Astrocyte of the hippocampus (primary cell): ENCODE measurements around the gene POMT1.
"Not testable (repeated sequence)": the region's sequence is repeated elsewhere in the genome, so short reads cannot be mapped to it uniquely, and the experiment has no call there.

Experiments
- DNase-seq: peaks from one replicate; pipeline ENCODE4 v3.0.0; 2011; ENCODE audit warnings: low read depth, low spot score

Gene POMT1

DNA sequence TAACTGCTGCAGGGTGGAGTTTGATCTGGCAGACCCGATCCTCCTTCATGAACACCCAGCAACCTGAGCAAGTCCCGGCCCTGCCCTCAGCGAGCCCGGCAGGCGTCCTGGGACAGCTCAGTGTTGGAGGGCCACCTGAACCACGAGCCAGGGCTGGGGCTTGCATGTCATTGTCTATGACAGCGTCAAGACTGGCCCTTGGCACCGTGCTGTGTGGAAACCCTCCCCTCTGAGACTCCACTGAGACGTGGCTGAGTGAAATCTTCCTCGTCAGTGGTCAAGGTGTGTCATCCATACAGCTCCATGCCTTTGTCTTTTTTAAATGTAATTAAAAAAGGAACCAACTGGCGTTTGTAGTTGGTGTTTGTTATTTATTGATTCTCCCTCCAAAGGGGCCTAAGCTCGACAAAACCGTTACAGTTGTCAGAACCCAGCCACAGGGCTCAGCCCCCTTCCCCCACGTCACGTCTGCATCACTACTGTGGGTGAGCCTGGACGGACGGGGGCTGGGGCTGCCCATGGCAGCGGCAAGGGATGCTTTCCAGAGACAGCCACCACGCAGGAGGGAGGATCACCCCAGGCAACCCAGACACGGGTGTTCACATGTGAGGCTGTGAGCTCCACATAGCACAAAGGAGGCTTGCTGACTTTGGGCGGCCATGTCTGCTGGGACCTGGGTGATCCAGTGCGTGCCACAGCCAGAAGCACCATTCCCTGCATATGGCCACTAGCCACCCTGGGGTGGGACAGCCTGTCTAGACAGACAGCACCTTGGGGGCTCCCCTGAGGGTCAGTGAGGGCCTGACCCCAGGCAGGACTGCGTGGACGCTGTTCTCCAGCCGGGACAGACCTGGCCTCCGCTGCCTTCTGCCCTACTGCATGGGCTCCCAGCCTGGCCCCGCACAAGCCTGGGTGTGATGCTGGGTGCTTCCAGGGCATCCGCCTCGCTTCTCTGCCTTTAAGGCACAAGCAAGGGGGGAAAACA, 21.0 kb downstream of the POMT1 start:
- DNase-seq = no peak

DNA sequence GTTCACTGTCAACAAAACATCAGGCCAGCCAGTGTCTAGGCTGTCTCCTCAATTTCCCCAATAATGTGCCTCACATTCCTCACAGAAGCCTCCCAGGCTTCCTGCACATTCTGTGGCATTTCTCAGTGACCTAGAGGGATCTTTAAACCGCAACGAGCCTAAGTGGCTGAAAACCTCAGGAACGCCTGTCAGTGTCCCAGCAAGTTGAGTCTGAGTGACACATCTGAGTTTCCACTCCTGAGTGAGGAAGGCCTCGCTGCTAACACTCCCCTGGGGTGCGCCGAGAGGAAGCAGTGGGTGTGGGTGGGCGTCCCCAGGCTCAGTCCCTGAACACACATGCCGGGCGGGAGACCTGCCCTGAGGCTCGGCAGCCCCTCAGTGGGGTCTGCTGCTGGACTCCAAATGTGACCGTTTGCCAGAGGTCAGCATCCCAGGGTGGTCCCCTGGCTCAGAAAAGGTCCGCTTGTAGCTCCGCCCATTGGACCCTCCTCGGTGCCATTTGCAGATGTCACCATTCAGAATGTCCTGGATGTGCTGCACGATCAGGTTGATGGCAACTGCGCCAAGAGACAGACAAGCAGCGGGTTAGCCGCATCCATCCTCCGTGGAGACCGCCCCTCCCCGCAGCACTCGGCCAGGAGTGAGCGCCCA, 22.1 kb downstream of the POMT1 start:
- DNase-seq = peak; percentile 47

DNA sequence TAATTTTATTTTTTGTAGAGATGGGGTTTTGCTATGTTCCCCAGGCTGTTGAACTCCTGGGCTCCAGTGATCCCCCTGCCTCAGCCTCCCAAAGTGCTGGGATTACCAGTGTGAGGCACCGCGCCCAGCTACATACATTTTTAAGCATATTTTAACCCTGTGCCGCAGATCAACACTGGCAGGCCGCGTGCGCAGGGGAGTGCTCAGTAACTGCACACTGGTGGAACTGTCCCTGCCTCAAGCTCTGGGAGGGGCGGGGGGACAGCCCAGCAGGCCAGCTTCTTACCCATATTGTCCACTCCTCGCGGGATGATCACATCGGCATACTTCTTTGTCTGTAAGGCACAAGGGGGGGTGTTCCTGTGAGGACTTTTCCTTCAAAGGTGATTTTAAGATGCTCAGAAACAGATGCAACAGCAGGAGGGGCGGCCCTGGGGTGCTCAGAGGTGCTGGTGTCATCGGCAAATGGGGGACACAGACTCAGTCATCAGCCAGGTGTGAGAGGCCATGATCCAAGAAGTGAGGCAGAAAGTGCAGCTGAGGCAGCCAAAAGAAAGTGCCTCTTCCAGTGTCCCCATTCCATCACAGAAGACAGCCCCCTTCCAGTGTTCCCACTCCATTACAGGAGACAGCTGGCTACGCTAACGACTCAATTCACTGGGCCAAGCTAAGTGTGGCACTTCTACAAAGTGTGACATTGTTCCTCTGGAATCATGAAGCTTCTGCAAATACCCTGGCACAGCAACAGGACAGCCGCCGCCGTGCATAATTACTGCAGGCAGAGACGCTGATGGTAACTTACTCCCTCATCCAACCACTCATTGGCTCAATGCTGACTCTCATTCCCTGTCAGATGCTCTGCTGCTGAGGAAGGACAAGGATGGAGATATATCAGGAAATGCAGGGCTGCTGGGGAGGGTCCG, 23.2 kb downstream of the POMT1 start:
- no peak for DNase-seq

DNA sequence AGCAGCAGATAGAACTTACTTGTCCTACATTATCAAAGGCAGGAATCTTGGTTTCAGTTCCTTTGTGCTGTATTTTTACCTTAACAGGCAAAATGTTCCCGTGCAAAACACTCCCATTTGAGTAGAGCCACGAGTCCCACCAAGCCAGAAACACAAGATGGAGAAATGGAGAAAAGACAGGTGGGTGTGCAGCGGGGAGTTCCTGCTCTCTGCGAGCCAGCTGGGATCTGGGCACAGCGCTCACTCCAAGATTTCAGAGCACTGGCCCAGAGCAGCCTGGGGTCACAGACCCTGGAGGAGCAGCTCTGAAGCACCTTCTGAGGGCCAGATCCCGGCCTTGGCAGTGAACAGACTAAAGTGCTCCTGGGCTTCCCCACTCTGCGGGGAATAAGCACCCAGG, 25.5 kb downstream of the POMT1 start:
- DNase-seq = no peak

- no peak for DNase-seq
Observed at GRCh38 chr9:131528886-131529505, 26.3 kb downstream of the POMT1 start.

DNA sequence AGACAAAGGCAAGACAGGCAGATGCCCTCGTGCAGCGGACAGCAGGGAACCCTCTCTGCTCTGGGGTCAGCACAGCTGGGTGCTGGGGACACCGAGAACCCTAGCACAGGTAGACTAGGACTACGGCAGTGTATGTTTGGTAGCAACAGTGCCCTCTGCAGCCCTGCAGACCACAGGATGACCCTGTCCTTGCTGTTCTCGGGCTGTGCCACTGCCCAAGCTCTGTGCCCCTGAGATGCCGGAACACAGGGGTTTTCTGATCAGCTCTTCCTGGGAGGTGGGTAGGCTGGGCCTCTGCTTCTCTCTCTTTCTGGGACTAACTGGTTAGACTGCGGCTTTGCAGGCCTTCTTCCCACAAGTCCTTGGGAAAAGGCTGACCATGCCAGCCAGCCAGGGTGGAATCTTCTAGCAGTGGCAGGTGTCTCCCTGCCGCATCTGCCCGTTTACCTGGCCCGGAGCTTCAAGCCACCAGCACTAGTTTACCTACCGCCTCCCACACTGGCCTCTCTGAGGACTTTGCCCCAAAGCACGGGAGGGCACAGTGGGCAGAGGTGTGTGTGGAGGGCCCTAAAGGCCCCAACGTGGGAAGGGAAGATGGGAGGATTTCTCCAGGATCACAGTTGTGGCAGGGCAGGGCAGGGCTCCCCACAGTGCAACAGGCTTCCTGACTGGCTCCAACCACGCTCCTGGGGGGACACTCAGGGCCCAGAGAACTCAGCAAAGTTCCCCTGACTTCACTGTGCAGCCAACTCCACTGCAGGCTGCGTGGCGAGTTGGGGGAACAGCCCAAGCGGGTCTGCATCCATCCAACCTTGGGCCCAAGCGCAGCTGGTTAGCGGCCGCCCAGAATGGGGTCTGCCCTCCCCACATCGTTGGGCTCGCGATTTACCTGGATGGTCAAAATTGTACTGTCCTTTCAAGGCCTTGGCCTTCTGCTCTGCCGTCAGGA, 27.2 kb downstream of the POMT1 start:
- DNase-seq = no peak

- DNase-seq = peak; percentile 57
Observed at GRCh38 chr9:131530546-131530919, 27.8 kb downstream of the POMT1 start.

- peak; percentile 94 for DNase-seq
Observed at GRCh38 chr9:131530920-131531832, 28.5 kb downstream of the POMT1 start, which contains the start of gene UCK1. Gene UCK1 (minus strand): TSS chr9:131531263. CDS start chr9:131531174, 89 bp downstream.

- DNase-seq = peak; percentile 40
Observed at GRCh38 chr9:131534721-131535237, 32.1 kb downstream of the POMT1 start.

DNA sequence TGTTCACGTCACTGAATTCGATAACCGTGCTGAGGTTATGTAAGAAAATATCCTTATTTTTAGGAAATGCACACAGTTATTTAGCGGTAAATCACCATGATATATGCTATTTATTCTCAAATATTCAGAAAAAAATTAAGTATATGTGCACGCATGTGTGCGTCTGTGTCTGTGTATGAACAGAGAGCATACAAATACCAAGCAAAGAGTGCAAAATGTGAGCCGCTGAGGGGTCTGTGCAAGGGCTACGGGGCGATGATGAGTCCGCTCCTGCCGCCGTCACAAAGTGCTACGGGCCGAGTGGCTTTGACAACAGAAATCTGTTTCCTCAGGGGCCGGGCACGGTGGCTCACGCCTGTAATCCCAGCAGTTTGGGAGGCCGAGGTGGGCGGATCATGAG, 35.2 kb downstream of the POMT1 start:
- DNase-seq = no peak

DNA sequence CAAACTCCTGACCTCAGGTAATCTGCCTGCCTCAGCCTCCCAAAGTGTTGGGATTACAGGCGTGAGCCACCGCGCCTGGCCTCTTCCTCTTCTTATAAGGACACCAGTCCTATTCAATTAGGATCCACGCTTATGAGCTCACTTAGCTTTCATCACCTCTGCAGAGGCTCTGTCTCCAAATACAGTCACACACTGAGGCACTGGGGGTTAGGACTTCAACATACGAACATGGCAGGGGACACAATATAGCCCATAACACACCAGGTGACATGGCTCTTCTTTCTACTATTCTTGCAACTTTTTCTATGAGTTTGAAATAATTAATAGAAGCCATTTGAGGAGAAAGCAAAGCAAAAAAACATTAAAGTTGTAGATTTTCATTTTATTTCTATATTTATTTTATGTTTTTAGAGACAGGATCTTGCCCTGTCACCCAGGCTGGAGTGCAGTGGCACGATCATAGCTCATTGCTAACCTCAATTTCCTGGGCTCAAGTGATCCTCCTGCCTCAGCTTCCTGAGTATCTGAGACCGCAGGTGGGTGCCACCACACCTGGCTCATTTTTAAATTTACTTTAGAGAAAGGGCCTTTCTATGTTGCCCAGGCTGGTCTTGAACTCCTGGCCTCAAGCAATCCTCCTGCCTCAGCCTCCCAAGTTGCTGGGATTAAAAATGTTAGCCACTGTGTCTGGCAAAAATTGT, 36.7 kb downstream of the POMT1 start:
- no peak for DNase-seq

DNA sequence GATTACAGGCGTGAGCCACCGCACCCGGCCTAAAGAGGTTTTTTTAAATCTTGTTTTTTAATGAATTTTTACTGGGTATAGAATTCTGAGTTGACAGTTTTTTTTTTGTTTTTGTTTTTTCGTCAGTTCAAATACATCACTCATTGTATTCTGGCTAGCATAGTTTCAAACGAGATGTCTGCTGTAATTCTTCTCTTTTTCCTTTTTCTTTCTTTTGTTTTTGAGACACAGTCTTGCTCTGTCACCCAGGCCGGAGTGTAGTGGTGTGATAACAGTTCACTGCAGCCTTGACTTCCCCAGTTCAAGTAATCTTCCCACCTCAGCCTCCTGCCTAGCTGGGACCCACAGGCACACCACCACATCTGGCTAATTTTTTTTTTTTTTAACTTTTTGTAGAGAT, 40.4 kb downstream of the POMT1 start:
- no peak for DNase-seq

- peak; percentile 36 for DNase-seq
Observed at GRCh38 chr9:131545003-131545785, 42.5 kb downstream of the POMT1 start, which contains the start of gene PRRT1B. Gene PRRT1B (plus strand): TSS chr9:131545523. CDS start chr9:131545616, 93 bp downstream.

DNA sequence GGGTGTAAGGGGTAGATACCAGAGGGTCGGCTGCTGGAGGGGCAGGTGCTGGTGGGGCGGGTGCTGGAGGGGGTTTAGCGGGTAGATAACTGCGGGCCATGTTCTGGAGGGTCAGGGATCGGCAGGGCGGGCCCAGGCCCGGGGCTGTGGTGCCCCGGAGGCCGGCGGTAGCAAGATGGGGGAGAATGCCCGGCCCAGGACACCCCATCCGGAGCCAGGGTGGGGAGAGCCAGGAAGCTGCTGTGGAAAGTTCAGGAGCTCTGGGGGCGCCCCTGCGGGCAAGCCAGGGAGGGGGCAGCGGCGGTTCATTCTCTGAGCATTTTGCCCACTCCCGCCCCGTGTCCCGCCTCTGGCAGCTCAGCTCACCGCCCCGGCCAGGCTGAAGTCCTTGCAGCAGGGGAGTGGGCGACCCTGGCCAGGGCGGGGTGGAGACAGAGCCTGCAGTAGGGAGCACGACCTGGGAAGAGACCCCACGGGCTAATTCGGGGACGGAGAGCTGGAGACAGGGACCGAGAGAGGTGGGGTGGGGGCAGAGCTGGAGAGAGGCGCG, 43.1 kb downstream of the POMT1 start:
- DNase-seq = no peak

GRCh38 chr9:131546336-131547084, 43.8 kb downstream of the POMT1 start:
- DNase-seq = peak; percentile 27

GRCh38 chr9:131549186-131549585, 46.5 kb downstream of the POMT1 start:
- not testable (repeated sequence) for DNase-seq
